Panc1 (cell line): Measurements from ENCODE around the gene MED16. TPM values are rescaled to one million over a fixed set of nuclear protein-coding genes. Genes with fewer than 3 reads are reported as not detected.
"Not testable (repeated sequence)": the region's sequence is repeated elsewhere in the genome, so short reads cannot be mapped to it uniquely, and the experiment has no call there.

ENCODE experiments used
- ATAC-seq: fragments of 200-7000 bp; cut with Tn5 transposase; 2 replicates; pipeline ENCODE4 v1.9.1; 2020; ENCODE audit warnings: mild to moderate bottlenecking, moderate library complexity
- BruUV-seq: library from RNA; stranded (reverse); fragments of 400-500 nt; replicated peaks from 2 replicates; lab custom pipeline; 2021; lab: Mats Ljungman, UMichigan
- CTCF ChIA-PET: fragments of 300-600 bp; sonication (Branson Sonifier 250); formaldehyde crosslinking; loops from one replicate; lab custom pipeline; 2022; ENCODE audit warnings: antibody characterized with exemption; lab: Charles Lee
- POLR2A ChIA-PET: fragments of 300-600 bp; sonication (Branson Sonifier 250); formaldehyde crosslinking; loops from one replicate; lab custom pipeline; 2022; ENCODE audit warnings: antibody characterized with exemption; lab: Charles Lee
- DNase-seq: peaks from one replicate; pipeline ENCODE4 v3.0.0-alpha.2; 2010; ENCODE audit warnings: low read depth, low spot score
- H3K27ac ChIP-seq: 2 replicates; pipeline ENCODE4 v1.5.1; 2011; ENCODE audit warnings: mild to moderate bottlenecking, low read length, inconsistent platforms
- H3K27me3 ChIP-seq: fragments of 200-500 bp; sonication (Bioruptor generic); 2 replicates; pipeline ENCODE4 v1.6.0; 2014; ENCODE audit warnings: low read length, inconsistent platforms; ENCODE audit not compliant: control insufficient read depth, insufficient read depth
- H3K36me3 ChIP-seq: fragments of 200-500 bp; sonication (Bioruptor generic); 2 replicates; pipeline ENCODE4 v1.5.1; 2014; ENCODE audit warnings: inconsistent platforms, mild to moderate bottlenecking, low read length, moderate library complexity; ENCODE audit not compliant: control insufficient read depth, insufficient read depth
- H3K4me1 ChIP-seq: 2 replicates; pipeline ENCODE4 v1.5.1; 2011; ENCODE audit warnings: inconsistent platforms, mild to moderate bottlenecking, low read length, moderate library complexity; ENCODE audit not compliant: control insufficient read depth, insufficient read depth
- H3K4me3 ChIP-seq, 2 experiments: 2 replicates each; pipeline ENCODE4 v1.5.1; 2011 to 2012; ENCODE audit warnings: low read depth in 2 of 2, low read length in 2 of 2, mild to moderate bottlenecking in 2 of 2, inconsistent platforms in 1 of 2, moderate library complexity in 1 of 2
- H3K9me3 ChIP-seq: fragments of 200-500 bp; sonication (Bioruptor generic); 2 replicates; pipeline ENCODE4 v1.5.1; 2014; ENCODE audit warnings: low read depth, mild to moderate bottlenecking, inconsistent platforms, low read length, moderate library complexity; ENCODE audit not compliant: control insufficient read depth, insufficient read depth
- POLR2AphosphoS5 ChIP-seq: IDR thresholded peaks from 2 replicates; pipeline ENCODE4 v1.6.1; 2012; ENCODE audit warnings: mild to moderate bottlenecking, low read depth, low read length, moderate library complexity
- SIN3A ChIP-seq: IDR thresholded peaks from 2 replicates; pipeline ENCODE4 v1.6.1; 2012; ENCODE audit warnings: low read depth, mild to moderate bottlenecking, low read length, moderate library complexity, borderline replicate concordance; ENCODE audit not compliant: insufficient read depth
- TCF7L2 ChIP-seq: IDR thresholded peaks from 2 replicates; pipeline ENCODE4 v1.6.1; 2011; ENCODE audit warnings: mild to moderate bottlenecking, low read depth, low read length, inconsistent platforms
- in situ Hi-C: cut with HindIII; loops from 2 replicates; pipeline ENCODE4 v1.10.0; 2016; ENCODE audit warnings: low sequenced_read_pairs, low pct_unique_long_range_greater_than_20kb
- intact Hi-C: fragments of 100-400 bp; cut with micrococcal nuclease; formaldehyde crosslinking; loops from one replicate; pipeline ENCODE4 v1.10.0; 2022; ENCODE audit not compliant: unreplicated experiment
- total RNA-seq: library from RNA; stranded (reverse); gene quantifications from one replicate; pipeline ENCODE4 v1.2.1, GENCODE V29; 2021; ENCODE audit not compliant: unreplicated experiment
- TF ChIP-seq, protein P1 (sequence below): fragments of 450-650 bp; IDR thresholded peaks from 2 replicates; pipeline ENCODE4 v1.5.1; 2017; ENCODE audit warnings: mild to moderate bottlenecking
- TF ChIP-seq, protein P2 (sequence below), 2 experiments: IDR thresholded peaks; 2 replicates each; pipeline ENCODE4 v1.6.1; 2011 to 2012; ENCODE audit warnings: low read depth in 2 of 2, control low read depth in 1 of 2, low read length in 1 of 2, mild to moderate bottlenecking in 1 of 2, moderate library complexity in 1 of 2; ENCODE audit not compliant: insufficient read depth in 1 of 2

MED16 gene
- total RNA-seq, 1 experiment from 2014 or later = 39.5 TPM

DNA sequence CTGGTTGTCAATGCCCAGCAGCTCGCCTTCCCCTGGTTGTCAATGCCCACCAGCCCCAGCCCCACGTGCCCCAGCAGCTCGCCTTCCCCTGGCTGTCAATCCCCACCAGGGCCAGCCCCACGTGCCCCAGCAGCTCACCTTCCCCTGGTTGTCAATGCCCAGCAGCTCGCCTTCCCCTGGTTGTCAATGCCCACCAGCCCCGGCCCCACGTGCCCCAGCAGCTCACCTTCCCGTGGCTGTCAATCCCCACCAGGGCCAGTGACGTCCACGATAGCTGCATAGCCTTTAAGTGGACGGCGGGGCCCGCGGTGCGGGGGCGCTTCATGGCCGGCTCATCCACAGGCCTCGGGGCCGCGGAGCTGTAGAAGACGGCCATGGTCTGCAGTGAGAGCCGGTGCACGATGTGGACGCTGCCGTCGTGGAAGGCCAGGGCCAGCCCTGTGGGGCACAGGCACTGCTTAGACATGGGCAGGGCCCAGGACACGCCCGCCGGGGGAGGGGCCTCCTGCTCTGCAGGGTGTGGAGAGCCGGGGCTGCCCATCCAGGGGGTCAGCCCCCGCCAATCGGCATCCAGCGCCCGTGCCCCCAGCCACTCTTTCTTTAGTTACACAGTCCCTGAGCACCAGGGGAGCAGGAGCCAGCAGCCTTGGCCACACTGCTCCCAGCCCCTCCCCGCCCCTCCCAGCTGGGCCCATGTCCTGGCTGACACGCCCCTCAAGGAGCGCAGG, 13.1 kb downstream of the MED16 start:
- ATAC-seq (no peak; the same call in 1 of the 2 replicates), DNase-seq (no peak)
- TF ChIP-seq, protein P1, sequence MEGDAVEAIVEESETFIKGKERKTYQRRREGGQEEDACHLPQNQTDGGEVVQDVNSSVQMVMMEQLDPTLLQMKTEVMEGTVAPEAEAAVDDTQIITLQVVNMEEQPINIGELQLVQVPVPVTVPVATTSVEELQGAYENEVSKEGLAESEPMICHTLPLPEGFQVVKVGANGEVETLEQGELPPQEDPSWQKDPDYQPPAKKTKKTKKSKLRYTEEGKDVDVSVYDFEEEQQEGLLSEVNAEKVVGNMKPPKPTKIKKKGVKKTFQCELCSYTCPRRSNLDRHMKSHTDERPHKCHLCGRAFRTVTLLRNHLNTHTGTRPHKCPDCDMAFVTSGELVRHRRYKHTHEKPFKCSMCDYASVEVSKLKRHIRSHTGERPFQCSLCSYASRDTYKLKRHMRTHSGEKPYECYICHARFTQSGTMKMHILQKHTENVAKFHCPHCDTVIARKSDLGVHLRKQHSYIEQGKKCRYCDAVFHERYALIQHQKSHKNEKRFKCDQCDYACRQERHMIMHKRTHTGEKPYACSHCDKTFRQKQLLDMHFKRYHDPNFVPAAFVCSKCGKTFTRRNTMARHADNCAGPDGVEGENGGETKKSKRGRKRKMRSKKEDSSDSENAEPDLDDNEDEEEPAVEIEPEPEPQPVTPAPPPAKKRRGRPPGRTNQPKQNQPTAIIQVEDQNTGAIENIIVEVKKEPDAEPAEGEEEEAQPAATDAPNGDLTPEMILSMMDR = no peak
- TF ChIP-seq POLR2AphosphoS5 = no peak
- TF ChIP-seq SIN3A = no peak
- TF ChIP-seq TCF7L2 = no peak
- TF ChIP-seq, protein P2, sequence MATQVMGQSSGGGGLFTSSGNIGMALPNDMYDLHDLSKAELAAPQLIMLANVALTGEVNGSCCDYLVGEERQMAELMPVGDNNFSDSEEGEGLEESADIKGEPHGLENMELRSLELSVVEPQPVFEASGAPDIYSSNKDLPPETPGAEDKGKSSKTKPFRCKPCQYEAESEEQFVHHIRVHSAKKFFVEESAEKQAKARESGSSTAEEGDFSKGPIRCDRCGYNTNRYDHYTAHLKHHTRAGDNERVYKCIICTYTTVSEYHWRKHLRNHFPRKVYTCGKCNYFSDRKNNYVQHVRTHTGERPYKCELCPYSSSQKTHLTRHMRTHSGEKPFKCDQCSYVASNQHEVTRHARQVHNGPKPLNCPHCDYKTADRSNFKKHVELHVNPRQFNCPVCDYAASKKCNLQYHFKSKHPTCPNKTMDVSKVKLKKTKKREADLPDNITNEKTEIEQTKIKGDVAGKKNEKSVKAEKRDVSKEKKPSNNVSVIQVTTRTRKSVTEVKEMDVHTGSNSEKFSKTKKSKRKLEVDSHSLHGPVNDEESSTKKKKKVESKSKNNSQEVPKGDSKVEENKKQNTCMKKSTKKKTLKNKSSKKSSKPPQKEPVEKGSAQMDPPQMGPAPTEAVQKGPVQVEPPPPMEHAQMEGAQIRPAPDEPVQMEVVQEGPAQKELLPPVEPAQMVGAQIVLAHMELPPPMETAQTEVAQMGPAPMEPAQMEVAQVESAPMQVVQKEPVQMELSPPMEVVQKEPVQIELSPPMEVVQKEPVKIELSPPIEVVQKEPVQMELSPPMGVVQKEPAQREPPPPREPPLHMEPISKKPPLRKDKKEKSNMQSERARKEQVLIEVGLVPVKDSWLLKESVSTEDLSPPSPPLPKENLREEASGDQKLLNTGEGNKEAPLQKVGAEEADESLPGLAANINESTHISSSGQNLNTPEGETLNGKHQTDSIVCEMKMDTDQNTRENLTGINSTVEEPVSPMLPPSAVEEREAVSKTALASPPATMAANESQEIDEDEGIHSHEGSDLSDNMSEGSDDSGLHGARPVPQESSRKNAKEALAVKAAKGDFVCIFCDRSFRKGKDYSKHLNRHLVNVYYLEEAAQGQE (IDR thresholded peaks at IDR 0.05; ENCODE audit: insufficient read depth in 1 of 2, low read depth in 2 of 2, low read length in 1 of 2) = no peak
- Histone ChIP-seq H3K4me1 (no peaks in the 10 kb centered on the region), H3K27ac (no peak overlapping the region), H3K4me3 (no peak overlapping the region), H3K27me3 (no peaks in the 10 kb centered on the region), H3K9me3 (no peaks in the 10 kb centered on the region), H3K36me3 (no peaks in the 10 kb centered on the region)
- intact Hi-C loops = no loop called here
- no TSS peak for BruUV-seq
- CTCF ChIA-PET = interaction anchor here (0.6 to 0.7 kb wide), 2 partner anchors 77 to 104 kb away, joined by 4 read pairs; no protein-coding TSS in a partner anchor
- in situ Hi-C loops = no loop called here
- POLR2A ChIA-PET = interaction anchor here (0.6 to 0.7 kb wide), 2 partner anchors 16 to 41 kb away, joined by 5 to 12 read pairs; no protein-coding TSS in a partner anchor

DNA sequence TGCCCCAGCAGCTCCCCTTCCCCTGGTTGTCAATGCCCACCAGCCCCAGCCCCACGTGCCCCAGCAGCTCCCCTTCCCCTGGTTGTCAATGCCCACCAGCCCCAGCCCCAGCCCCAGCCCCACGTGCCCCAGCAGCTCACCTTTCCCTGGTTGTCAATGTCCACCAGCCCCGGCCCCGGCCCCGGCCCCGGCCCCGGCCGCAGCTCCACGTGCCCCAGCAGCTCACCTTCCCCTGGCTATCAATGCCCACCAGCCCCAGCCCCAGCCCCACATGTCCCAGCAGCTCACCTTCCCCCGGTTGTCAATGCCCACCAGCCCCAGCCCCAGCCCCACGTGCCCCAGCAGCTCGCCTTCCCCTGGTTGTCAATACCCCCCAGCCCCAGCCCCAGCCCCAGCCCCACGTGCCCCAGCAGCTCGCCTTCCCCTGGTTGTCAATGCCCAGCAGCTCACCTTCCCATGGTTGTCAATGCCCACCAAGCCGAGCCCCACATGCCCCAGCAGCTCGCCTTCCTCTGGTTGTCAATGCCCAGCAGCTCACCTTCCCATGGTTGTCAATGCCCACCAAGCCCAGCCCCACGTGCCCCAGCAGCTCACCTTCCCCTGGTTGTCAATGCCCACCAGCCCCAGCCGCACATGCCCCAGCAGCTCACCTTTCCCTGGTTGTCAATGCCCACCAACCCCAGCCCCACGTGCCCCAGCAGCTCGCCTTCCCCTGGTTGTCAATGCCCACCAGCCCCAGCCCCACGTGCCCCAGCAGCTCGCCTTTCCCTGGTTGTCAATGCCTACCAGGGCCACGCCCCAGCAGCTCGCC, 14.0 kb downstream of the MED16 start:
- POLR2A ChIA-PET = interaction anchor here (0.7 kb wide), 2 partner anchors 17 to 20 kb away, joined by 4 to 5 read pairs; no protein-coding TSS in a partner anchor
- BruUV-seq, H3K4me1 ChIP-seq, in situ Hi-C loops, H3K27me3 ChIP-seq, intact Hi-C loops, ATAC-seq, H3K9me3 ChIP-seq, DNase-seq, H3K27ac ChIP-seq, H3K4me3 ChIP-seq, H3K36me3 ChIP-seq: not testable (repeated sequence)
- CTCF ChIA-PET = interaction anchor here (0.6 to 0.7 kb wide), 3 partner anchors 78 to 105 kb away, joined by 3 to 4 read pairs (median 4); no protein-coding TSS in a partner anchor

DNA sequence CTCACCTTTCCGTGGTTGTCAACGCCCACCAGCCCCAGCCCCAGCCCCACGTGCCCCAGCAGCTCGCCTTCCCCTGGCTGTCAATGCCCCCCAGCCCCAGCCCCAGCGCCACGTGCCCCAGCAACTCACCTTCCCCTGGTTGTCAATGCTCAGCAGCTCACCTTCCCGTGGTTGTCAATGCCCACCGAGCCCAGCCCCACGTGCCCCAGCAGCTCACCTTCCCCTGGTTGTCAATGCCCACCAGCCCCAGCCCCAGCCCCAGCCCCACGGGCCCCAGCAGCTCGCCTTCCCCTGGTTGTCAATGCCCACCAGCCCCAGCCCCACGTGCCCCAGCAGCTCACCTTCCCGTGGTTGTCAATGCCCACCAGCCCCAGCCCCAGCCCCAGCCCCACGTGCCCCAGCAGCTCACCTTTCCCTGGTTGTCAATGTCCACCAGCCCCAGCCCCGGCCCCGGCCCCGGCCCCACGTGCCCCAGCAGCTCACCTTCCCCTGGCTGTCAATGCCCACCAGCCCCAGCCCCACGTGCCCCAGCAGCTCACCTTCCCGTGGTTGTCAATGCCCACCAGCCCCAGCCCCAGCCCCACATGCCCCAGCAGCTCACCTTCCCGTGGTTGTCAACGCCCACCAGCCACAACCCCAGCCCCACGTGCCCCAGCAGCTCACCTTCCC, 14.9 kb downstream of the MED16 start:
- ATAC-seq, H3K27ac ChIP-seq, BruUV-seq, H3K27me3 ChIP-seq, in situ Hi-C loops, H3K4me1 ChIP-seq, intact Hi-C loops, DNase-seq, H3K36me3 ChIP-seq, H3K4me3 ChIP-seq, H3K9me3 ChIP-seq, POLR2A ChIA-PET: not testable (repeated sequence)
- CTCF ChIA-PET = interaction anchor here (0.6 to 0.7 kb wide), 2 partner anchors 37 to 94 kb away, joined by 3 to 9 read pairs; no protein-coding TSS in a partner anchor
